Body of pancreas (tissue), 4 donors: ENCODE data around the gene SLK.

ENCODE experiments used
- CTCF ChIP-seq, 7 experiments: fragments of 450-650 bp in 4 of 7; fragments of 200-600 bp in 3 of 7; sonication (generic) in 3 of 7; IDR thresholded peaks; one replicate each; pipeline ENCODE4 v1.5.1; 2016 to 2019; ENCODE audit warnings: antibody characterized with exemption in 7 of 7
- POLR2A ChIP-seq, 3 donors: fragments of 450-650 bp; IDR thresholded peaks; one replicate each; pipeline ENCODE4 v1.6.1; 2016; ENCODE audit warnings: antibody characterized with exemption in 3 of 3, mild to moderate bottlenecking in 2 of 3

- TF ChIP-seq CTCF (IDR thresholded peaks at IDR 0.05), result no peak
- TF ChIP-seq POLR2A (IDR thresholded peaks at IDR 0.05), result no peak
Measured at GRCh38 chr10:103969436-103969835, 2.5 kb downstream of the SLK start.
